GM18526 (cell line): Measurements from ENCODE around the gene TRIM40.

Experiments
- POLR2A ChIP-seq: IDR thresholded peaks from 3 replicates; pipeline ENCODE4 v1.6.1; 2011; ENCODE audit not compliant: insufficient read length; ENCODE audit errors: extremely low read depth

The TRIM40 gene

DNA sequence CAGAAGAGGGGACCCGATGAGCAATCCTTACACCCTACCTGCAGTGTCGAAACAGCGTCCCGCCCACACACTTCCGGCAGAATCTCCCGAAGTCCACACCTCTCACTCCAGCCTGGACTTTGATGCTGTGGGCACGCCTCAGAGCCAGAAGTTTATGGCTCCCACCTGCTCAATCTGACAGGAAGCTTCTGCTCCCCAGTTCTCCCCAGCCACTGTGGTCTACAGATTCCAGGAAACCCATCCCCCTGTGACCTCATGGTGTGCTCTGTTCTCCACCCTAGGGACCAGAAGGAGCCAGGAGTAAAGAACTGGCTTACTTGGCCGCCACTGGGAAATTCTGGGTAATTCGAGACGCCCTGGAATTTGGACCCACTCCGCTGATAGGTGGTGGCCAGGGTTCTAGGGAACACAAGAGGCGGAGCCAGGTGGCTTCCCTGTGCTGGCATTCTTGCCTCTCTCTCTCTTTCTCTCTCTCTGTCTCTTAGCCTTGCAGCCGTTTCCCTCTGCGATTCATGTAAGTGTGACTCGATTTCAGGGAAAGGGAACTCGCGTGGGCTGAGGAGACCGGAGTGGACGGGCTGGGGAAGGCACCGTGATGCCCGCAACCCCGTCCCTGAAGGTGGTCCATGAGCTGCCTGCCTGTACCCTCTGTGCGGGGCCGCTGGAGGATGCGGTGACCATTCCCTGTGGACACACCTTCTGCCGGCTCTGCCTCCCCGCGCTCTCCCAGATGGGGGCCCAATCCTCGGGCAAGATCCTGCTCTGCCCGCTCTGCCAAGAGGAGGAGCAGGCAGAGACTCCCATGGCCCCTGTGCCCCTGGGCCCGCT lies 27.4 kb downstream of the TRIM40 start, which contains the start of gene TRIM15:
Gene TRIM15 (plus strand): TSS at position 457 of the 828 bp plus-strand sequence. CDS start 139 bp downstream, at position 596.
- no peak for TF ChIP-seq POLR2A

DNA sequence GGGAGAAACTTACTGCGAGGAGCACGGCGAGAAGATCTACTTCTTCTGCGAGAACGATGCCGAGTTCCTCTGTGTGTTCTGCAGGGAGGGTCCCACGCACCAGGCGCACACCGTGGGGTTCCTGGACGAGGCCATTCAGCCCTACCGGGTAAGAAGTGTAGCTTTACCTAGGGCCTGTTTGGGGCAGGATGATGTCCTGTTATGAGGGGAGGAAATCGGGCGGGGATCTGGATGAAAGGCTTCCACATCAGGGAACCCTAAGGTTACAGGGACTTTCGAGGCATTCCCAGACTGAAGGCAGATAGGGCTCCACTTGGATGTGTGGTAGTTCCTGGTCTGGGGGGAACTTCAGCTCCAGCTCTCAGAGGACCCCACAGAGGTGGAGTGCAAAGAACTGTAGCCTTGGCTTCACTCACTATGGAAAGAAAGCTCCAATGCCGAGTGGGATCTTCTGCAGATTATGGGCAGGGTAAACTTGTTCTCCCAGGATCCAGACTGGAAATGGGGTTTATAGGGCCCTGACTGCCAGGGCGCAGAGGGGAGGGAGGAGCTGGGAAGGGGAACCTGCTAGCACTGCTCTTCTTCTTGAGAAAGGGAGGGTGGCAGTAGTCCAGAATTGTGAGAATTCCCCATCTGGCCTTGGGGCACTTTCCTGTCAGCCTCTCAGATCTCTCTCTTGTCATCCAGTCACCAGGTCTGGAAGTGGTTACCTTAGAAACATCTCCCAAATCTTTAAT lies 28.1 kb downstream of the TRIM40 start:
- TF ChIP-seq POLR2A, result no peak

DNA sequence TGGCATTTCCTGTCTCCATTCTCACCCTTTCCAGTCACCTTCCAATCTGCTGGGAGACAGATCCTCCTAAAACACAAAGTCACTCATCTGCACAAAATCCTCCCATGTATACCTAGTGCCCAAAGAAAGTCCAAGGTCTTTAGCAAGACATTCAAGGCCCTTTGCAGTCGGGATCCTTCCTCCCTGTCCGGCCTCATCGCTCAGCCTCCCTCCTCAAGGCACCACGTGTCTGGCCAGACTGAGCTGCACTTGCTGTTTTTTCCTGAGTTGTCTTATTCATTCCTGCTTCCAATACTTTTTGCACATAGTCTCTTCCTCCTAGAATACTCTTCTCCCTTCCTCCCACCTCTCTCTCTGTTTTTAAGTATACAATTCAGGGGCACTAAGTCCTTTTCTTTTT lies 28.8 kb downstream of the TRIM40 start:
- TF ChIP-seq POLR2A, result no peak

DNA sequence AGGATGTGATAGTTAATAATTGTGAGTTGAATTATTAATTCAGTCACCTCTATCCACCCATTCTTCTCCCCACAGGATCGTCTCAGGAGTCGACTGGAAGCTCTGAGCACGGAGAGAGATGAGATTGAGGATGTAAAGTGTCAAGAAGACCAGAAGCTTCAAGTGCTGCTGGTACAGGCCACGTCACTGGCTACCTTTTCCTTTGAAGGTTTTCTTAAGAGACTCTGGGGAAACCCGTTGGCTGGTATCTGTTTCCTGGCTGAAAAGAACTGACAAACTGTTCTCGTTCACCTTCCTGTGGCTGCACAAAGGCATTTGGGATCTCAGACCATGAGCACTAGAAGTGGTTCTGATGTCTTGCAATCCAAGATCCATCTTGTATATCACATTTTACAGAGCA lies 31.2 kb downstream of the TRIM40 start:
- no peak for TF ChIP-seq POLR2A

DNA sequence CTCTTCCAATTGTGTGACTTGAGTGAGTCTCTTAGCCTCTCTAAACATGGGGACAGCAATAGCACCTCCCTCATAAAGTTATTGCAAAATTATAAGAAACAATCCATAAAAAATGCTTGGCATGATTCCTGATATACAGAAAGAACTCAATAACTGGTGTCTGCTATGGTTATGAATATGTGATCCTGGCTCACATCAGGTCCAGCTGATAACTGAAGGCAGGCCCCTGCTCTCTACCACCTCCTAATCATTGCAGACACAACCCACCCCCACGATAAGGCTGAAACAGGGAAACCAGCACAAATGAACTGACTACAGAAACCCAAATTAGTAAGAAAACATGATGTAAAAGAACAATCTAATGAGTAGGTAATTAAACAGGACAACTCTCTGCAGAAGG lies 32.8 kb downstream of the TRIM40 start:
- no peak for TF ChIP-seq POLR2A

DNA sequence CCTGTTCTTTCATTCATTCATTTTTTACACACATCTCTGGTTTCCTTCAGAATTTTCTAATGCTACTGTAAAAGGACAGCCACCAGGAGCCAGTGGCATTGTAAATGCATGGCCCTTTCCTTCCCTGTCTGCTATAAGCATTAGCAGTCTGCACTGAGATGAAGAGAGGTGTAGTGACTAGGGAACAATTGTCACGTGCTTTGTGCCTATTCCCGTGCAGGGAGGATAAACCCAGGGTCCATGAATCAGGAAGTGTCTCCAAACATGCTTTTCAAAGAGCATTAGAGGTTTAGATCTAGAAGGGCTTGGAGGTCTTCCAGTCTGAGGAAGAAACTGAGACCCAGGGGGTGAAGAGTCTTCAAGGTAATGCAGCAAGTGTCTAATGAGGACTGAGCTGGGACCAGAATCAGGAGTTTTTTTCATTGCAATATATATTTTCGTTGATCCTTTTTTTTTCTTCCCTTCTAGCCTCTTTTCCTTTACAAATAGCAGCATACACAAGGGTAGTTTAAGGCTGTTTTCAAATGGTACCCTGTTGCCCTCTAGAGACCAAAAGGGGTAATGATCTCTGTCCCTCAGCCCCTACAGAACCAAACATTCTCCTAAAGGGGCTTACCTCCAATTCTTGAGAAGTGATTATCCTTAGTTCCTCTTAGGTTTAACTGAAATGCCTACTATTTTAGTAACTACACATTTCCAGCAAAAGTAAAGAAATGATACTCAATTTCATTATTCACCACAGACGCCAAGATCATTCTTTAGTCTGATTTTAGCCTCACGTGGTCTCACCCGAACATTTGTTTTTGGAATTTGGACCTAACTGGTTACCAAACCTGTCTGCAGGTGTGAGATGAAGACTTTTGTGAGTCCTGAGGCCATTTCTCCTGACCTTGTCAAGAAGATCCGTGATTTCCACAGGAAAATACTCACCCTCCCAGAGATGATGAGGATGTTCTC lies 34.0 kb downstream of the TRIM40 start:
- no peak for TF ChIP-seq POLR2A

DNA sequence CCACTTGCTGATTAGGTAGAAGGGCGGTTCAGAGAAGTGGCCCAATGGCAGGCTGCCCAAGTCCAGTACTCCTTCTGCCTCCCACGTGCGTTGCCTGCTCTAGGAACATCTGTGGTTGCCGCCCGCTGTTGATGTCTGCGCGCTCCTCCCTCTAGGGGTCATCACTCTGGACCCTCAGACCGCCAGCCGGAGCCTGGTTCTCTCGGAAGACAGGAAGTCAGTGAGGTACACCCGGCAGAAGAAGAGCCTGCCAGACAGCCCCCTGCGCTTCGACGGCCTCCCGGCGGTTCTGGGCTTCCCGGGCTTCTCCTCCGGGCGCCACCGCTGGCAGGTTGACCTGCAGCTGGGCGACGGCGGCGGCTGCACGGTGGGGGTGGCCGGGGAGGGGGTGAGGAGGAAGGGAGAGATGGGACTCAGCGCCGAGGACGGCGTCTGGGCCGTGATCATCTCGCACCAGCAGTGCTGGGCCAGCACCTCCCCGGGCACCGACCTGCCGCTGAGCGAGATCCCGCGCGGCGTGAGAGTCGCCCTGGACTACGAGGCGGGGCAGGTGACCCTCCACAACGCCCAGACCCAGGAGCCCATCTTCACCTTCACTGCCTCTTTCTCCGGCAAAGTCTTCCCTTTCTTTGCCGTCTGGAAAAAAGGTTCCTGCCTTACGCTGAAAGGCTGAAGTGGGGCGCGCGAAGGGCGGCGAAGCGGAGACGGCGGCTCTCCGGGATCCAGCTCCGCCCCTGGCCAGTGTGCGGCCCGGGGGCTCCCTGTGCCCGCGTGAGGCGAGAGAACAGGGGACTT lies 35.9 kb downstream of the TRIM40 start:
- no peak for TF ChIP-seq POLR2A

DNA sequence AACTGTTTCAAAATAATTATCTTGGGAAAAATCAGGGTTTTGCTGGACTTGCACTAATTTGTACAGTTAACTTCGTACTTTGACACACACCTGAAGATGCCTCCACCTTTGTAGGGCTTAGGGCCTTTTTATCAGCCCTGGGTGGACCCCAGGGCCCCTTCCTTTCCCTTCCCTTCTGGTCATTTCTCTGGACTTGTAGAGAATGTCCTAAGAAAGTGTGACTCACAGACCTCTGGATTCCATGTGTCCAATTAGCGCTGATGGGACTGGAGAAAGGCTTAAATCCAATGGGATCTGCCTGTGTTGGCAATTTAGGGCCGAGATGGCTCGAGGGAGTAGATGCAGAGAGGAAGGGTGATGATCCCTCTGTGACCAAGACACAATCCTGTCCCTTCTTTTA lies 36.7 kb downstream of the TRIM40 start:
- TF ChIP-seq POLR2A, result no peak

DNA sequence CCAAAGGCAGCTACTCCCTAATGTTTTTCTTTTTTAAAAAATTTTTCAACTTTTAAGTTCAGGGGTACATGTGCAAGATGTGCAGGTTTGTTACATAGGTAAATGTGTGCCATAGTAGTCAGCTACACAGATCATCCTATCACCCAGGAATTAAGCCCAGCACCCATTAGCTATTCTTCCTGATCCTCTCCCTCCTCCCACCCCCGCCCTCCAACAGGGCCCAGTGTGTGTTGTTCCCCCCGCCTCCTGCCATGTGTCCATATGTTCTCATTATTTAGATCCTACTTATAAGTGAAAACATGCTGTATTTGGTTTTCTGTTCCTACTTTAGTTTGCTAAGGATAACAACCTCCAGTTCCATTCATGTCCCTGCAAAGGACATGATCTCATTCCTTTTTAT lies 39.8 kb downstream of the TRIM40 start:
- TF ChIP-seq POLR2A, result no peak

DNA sequence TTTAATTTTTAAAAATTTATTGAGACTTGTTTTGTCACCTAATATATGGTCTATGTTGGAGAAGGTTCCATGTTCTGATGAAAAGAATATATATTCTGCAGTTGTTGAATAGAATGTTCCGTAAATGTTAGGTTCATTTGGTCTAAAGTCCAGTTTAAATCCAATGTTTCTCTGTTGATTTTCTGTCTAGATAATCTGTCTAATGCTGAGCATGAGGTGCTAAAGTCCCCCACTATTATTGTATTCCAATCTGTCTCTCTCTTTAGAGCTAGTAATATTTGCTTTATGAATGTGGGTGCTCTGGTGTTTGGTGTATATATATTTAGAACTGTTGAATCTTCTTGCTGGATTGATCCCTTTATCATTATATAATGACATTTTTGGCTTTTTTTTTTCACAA lies 42.9 kb downstream of the TRIM40 start:
- TF ChIP-seq POLR2A, result no peak

DNA sequence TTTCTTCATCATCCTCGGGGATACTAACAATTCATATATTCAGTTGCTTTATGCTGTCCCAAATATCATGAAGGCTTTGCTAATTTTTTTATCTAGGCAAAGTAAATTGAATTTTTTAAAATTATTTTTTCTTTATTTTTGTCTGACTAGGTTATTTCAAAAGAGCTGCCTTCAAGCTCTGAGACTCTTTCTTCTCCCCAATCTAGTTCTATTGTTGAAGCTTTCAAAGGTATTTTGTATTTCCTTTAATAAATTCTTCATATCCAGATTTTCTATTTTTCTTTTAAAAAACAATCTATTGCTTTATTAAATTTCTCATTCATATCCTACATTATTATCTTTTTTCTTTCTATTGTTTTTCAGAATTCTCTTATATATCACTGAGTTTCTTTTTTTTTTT lies 44.2 kb downstream of the TRIM40 start:
- TF ChIP-seq POLR2A, result no peak

DNA sequence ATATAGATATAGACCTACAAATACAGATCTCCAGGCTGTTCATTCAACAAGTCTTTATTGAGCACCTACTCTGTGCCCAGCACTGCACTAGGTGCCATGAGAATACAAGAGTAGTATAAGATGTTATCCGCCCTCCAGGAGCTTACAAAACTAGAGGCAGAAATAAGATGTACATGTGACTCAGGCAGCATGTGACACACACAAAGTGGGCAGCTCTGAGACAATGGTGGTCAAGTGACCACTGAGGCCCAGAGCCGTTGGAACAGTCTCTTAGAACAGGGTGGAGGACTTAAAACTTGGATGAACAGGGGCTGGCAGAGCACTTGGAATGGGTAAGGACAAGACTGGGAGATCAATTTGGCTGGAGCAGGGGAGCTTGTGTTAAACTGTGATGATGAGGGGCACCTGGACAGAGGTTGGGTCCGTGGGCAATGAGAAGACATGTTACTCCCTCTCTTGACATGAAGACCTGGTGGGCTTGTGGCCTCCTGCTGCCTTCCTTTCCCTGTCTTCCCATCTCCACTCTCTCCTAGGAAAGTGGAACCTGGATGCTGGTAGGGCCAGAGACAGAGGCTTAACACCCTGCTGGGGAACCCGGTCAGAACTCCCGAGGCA lies 48.6 kb downstream of the TRIM40 start:
- no peak for TF ChIP-seq POLR2A

DNA sequence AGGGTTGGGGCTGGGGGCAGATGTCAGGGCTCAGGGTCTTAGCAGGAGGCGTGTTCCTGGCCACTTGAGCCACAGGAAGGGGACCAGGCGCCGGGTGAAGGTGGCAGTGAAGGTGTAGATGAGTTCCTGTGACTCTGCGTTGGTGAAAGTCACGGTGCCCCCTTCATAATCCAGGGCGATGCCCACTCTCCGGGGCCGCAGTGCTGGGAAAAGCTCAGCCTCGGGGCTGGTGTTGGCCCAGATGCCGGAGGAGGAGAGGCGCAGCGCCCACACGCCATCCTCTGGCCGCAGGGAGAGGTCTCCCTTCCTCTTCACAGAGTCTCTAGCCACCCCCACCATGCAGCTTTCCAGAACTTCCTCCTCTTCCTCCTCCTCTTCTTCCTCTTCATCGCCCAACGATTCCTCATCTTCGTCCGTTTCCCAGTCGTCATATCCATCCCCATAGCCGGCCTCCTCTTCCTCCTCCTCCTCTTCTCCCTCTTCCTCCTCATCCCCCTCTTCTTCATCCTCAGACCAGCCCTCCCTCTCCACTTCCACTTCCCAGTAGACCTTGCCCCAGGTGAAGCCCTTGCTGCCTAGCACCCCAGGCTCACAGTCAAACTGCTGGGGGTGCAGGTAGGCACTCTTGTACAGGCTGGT lies 50.0 kb downstream of the TRIM40 start:
- TF ChIP-seq POLR2A, result no peak

DNA sequence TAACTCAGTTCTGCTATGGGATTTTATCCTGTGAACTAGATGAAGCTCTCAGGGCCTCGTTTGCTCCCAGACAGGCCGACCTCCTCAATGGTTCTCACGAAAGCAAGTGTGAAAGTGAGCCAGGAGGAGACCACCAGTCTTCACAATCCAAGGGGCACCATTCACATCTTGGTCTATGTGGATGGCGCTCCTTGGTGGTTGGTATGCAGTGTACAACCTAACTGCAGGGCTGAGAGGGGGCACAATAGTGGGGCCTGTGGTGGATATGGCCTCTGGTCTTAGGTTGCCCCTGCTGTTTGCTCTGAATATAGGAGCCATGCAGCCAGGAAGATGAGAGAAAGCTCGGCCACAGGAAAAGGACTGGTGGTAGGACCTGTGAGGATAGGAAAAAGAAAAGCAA lies 52.6 kb downstream of the TRIM40 start:
- TF ChIP-seq POLR2A, result no peak
